Natural killer cell (primary cell): ENCODE data around the gene PPP1R3E. TPM values are rescaled to one million over a fixed set of nuclear protein-coding genes. Genes with fewer than 3 reads are reported as not detected.

Source experiments
- ATAC-seq, 3 donors: fragments of 150-1000 bp in 2 of 3; fragments of 200-7000 bp in 1 of 3; cut with Tn5 transposase; 1 replicate in 1 of 3; 2 replicates in 2 of 3; pipeline ENCODE4 v1.10.0; 2021; ENCODE audit warnings: mild to moderate bottlenecking in 2 of 3, moderate library complexity in 2 of 3
- DNase-seq, 2 donors: peaks; one replicate each; pipeline versions ENCODE4 v3.0.0 to v3.0.0-alpha.2; 2013 to 2021; ENCODE audit warnings: mixed read lengths in 1 of 2
- H3K27ac ChIP-seq: one replicate; pipeline ENCODE4 v1.5.1; 2013; ENCODE audit warnings: mild to moderate bottlenecking, low read length
- H3K27me3 ChIP-seq: one replicate; pipeline ENCODE4 v1.6.1; 2013; ENCODE audit warnings: low read length; ENCODE audit not compliant: control insufficient read depth, insufficient read depth
- H3K36me3 ChIP-seq: one replicate; pipeline ENCODE4 v1.6.1; 2013; ENCODE audit warnings: low read length; ENCODE audit not compliant: control insufficient read depth, insufficient read depth
- H3K4me1 ChIP-seq: one replicate; pipeline ENCODE4 v1.6.1; 2013; ENCODE audit warnings: low read length; ENCODE audit not compliant: control insufficient read depth, insufficient read depth
- H3K4me3 ChIP-seq: one replicate; pipeline ENCODE4 v1.5.1; 2013; ENCODE audit warnings: low read length
- H3K9me3 ChIP-seq: one replicate; pipeline ENCODE4 v1.6.1; 2013; ENCODE audit warnings: low read length; ENCODE audit not compliant: control insufficient read depth, insufficient read depth
- H3K27ac Mint-ChIP-seq, 2 donors: one replicate each; pipeline ENCODE4 v1.8.0; 2022; ENCODE audit warnings: mild to moderate bottlenecking in 2 of 2, mixed read lengths in 2 of 2, moderate library complexity in 1 of 2
- H3K27me3 Mint-ChIP-seq, 2 donors: one replicate each; pipeline ENCODE4 v1.8.0; 2022; ENCODE audit warnings: low read depth in 2 of 2, mixed read lengths in 2 of 2
- H3K36me3 Mint-ChIP-seq: one replicate; pipeline ENCODE4 v1.8.0; 2022; ENCODE audit warnings: mixed read lengths
- H3K4me1 Mint-ChIP-seq, 2 donors: one replicate each; pipeline ENCODE4 v1.8.0; 2022; ENCODE audit warnings: mixed read lengths in 2 of 2
- H3K4me3 Mint-ChIP-seq: one replicate; pipeline ENCODE4 v1.8.0; 2022; ENCODE audit warnings: mild to moderate bottlenecking, moderate library complexity, mixed read lengths
- H3K9me3 Mint-ChIP-seq, 2 donors: one replicate each; pipeline ENCODE4 v1.8.0; 2022; ENCODE audit warnings: mixed read lengths in 2 of 2
- WGBS: methylation state at CpG from one replicate; pipeline ENCODE4 v1.1.7; 2013; ENCODE audit warnings: missing lambda C conversion rate; ENCODE audit not compliant: insufficient coverage; 5-methylcytosine and 5-hydroxymethylcytosine counted together
- intact Hi-C: fragments of 100-400 bp; cut with micrococcal nuclease; formaldehyde crosslinking; loops from one replicate; pipeline ENCODE4 v1.14.2; 2022
- total RNA-seq, 4 donors: library from RNA; stranded (reverse); fragments of 120-200 nt in 1 of 4; gene quantifications; one replicate each; pipeline versions ENCODE4 v1.2.3 to v1.2.4, GENCODE V29; 2013 to 2022
- TF ChIP-seq, protein P1 (sequence below): fragments of 200-600 bp; IDR thresholded peaks from one replicate; pipeline ENCODE4 v1.8.0; 2022; ENCODE audit warnings: antibody characterized with exemption

The PPP1R3E gene
- total RNA-seq, 3 donors from 2014 or later (not counting 1 experiment from before 2014, with no cell fraction given), result 13.2 to 27.8 (median 25.1) TPM

DNA sequence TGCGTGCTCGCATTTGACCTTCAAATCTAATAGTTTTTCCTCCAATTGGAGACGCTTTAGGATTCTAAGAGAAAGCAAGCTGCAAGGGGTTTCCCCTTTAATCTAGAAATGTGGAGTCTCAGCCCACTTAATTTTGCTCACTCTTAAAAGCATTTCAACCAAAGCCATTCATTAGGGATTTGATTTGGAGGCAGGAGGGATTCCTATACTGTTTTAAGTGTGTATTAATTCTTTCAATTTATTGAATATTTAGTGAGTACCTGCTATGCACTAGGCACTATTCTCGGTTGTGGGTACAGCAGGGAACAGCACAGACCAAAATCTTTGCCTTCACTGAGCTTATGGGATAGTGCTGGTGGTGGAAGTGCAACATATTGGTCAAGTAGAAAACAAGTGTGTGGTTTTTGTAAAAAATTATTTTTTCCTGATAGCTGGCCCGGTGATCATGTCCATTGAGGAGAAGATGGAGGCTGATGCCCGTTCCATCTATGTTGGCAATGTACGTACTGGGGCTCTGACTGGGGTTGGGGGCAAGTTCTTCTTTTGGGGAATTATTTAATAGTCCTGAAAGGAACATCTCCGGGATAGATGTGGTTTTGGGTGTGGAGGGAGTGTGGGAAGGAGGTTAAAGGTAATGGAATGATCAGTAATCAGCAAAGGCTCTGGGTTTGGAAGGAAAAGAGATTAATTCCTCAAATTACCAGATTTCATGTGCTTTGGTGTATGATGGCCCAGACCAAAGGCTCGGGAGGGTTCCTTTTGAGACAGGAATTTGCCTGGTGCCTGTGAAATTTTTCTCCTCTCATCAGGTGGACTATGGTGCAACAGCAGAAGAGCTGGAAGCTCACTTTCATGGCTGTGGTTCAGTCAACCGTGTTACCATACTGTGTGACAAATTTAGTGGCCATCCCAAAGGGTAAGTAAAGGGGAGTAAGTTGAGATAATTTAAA lies 20.2 kb upstream of the PPP1R3E start:
- Mint-ChIP-seq H3K4me1 (peaks cover 31 to 35% of the 10 kb centered on the region in 2 donors), H3K4me3 (peak overlapping the region; percentile 92), H3K36me3 (no peaks in the 10 kb centered on the region), H3K27ac (peak overlapping the region; percentile 95 to 96), H3K9me3 (no peaks in the 10 kb centered on the region), H3K27me3 (no peaks in the 10 kb centered on the region)
- no peak for DNase-seq
- no peaks in the 10 kb centered on the region for H3K9me3 ChIP-seq
- peak overlapping the region; percentile 66 for H3K4me3 ChIP-seq
- peaks cover 23% of the 10 kb centered on the region for H3K4me1 ChIP-seq
- intact Hi-C loops, result loop anchor here (5.0 to 10.0 kb wide), 2 partner anchors 58 to 406 kb away; partner anchors contain the start of gene RBM23
- H3K36me3 ChIP-seq, result peaks cover 28% of the 10 kb centered on the region
- no peak for ATAC-seq
- H3K27ac ChIP-seq, result peak overlapping the region; percentile 91
- WGBS, result 70% methylated on average over 10 of the region's 10 CpGs
- TF ChIP-seq, protein P1, sequence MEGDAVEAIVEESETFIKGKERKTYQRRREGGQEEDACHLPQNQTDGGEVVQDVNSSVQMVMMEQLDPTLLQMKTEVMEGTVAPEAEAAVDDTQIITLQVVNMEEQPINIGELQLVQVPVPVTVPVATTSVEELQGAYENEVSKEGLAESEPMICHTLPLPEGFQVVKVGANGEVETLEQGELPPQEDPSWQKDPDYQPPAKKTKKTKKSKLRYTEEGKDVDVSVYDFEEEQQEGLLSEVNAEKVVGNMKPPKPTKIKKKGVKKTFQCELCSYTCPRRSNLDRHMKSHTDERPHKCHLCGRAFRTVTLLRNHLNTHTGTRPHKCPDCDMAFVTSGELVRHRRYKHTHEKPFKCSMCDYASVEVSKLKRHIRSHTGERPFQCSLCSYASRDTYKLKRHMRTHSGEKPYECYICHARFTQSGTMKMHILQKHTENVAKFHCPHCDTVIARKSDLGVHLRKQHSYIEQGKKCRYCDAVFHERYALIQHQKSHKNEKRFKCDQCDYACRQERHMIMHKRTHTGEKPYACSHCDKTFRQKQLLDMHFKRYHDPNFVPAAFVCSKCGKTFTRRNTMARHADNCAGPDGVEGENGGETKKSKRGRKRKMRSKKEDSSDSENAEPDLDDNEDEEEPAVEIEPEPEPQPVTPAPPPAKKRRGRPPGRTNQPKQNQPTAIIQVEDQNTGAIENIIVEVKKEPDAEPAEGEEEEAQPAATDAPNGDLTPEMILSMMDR, result no peak
- H3K27me3 ChIP-seq, result no peaks in the 10 kb centered on the region

DNA sequence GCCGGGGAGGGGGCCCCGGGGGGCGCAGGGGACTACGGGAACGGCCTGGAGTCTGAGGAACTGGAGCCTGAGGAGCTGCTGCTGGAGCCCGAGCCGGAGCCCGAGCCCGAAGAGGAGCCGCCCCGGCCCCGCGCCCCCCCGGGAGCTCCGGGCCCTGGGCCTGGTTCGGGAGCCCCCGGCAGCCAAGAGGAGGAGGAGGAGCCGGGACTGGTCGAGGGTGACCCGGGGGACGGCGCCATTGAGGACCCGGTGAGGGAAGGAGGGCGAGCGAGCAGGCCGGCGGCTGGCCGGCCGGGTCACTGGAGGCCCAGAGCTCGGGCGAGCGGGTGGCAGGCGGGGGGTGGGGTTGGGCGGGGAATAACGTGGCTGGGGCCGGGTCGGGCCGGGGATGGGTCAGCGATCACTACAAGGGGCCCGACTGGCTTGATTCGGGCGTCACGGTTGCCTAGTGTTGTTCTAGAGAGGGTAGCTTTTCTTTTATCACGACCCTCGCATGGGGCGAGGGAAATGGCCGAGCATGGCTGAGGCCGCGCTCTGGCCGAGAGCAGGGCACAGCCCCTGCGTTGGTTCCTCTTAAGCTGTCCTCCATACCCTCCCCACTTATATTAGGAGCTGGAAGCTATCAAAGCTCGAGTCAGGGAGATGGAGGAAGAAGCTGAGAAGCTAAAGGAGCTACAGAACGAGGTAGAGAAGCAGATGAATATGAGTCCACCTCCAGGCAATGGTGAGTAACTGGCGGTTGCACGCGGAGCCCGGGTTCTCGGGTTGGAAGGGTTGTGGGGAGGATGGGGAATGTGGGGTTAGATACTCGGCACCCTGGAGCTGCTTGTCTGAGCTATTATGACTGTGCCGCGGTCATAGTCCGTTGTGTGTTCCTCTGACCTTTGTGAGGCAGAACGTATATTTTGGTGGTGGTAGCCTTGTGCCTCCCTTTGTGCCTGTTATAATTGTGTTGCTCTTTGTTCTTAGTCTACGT lies 19.2 kb upstream of the PPP1R3E start:
- Histone ChIP-seq H3K36me3 (peaks cover 28% of the 10 kb centered on the region), H3K27ac (peak overlapping the region; percentile 91), H3K27me3 (no peaks in the 10 kb centered on the region), H3K4me3 (peak overlapping the region; percentile 66), H3K9me3 (no peaks in the 10 kb centered on the region), H3K4me1 (peaks cover 23% of the 10 kb centered on the region)
- Mint-ChIP-seq H3K36me3 (no peaks in the 10 kb centered on the region), H3K4me1 (peaks cover 31 to 35% of the 10 kb centered on the region in 2 donors), H3K27ac (peak overlapping the region; percentile 95 to 96), H3K4me3 (peak overlapping the region; percentile 92), H3K27me3 (no peaks in the 10 kb centered on the region), H3K9me3 (no peaks in the 10 kb centered on the region)
- ATAC-seq (peak in 1 of 3 donors; percentile 1), DNase-seq (peak; percentile 40 to 63)
- TF ChIP-seq, protein P1, result no peak
- under 1% methylated on average over 55 of the region's 64 CpGs for WGBS
- intact Hi-C loops, result loop anchor here (1.0 to 10.0 kb wide), 6 partner anchors 21 to 405 kb away; partner anchors contain the start of genes ACIN1, C14orf119, HOMEZ and NGDN

DNA sequence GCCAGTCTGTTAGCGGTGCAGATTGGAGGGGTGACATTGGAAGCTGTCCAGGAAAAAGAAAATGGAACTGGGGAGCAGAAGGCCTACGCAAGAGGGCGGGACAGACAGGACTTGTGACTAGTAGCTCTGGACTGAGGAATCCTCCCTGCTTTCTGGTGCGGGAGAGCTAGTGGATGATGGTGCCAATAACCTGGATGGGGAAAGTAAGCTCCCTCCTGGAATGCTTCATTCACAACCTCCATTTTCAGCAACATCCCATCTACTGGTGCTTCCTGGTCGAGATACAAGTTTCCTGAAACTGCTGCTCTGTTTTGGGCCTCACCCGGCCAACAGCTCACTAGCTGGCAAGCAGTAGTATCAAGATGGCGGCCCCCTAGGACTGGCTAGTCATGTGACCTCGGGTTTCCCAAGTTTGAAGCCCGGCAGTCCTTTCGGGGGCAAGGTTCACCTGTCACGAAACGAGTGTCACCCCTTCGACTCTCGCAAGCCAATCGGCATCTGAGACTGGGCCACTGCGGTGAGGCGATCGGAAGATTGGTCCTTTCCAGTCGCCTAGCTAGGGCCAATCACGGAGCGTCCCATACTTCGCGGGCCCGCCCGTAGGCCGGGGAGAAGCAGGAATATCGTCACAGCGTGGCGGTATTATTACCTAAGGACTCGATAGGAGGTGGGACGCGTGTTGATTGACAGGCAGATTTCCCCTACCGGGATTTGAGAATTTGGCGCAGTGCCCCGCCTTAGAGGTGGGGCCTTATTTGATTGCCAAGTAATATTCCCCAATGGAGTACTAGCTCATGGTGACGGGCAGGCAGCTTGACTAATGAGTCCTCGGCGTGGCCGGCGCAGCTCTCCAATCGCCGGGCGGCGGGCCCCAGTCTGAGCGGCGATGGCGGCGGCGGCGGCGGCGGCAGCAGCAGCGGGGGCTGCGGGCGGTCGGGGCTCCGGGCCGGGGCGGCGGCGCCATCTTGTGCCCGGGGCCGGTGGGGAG lies 18.2 kb upstream of the PPP1R3E start, which contains the start of gene PABPN1:
Gene PABPN1, plus strand, starts transcription at position 874 of the 988 bp plus-strand sequence. Its CDS starts 13 bp downstream, at position 887.
- H3K4me1 ChIP-seq, result peaks cover 23% of the 10 kb centered on the region
- no peaks in the 10 kb centered on the region for H3K27me3 Mint-ChIP-seq
- no peaks in the 10 kb centered on the region for H3K9me3 ChIP-seq
- ATAC-seq (peak; percentile 83 to 94 (median 85)), DNase-seq (peak; percentile 95 to 99)
- TF ChIP-seq, protein P1, result no peak
- intact Hi-C loops, result loop anchor here (1.0 to 10.0 kb wide), 6 partner anchors 20 to 404 kb away; partner anchors contain the start of genes ACIN1, C14orf119, HOMEZ and NGDN
- peak within 1 kb of the TSS; percentile 91 for H3K27ac ChIP-seq
- peaks cover 31 to 35% of the 10 kb centered on the region in 2 donors for H3K4me1 Mint-ChIP-seq
- H3K27me3 ChIP-seq, result no peaks in the 10 kb centered on the region
- H3K4me3 Mint-ChIP-seq, result peak within 1 kb of the TSS; percentile 92
- 2% methylated on average over 63 of the region's 63 CpGs for WGBS
- H3K27ac Mint-ChIP-seq, result peak within 1 kb of the TSS; percentile 95 to 96
- no peaks in the 10 kb centered on the region for H3K9me3 Mint-ChIP-seq
- H3K4me3 ChIP-seq, result peak within 1 kb of the TSS; percentile 66
- H3K36me3 ChIP-seq, result peaks cover 25% of the 10 kb centered on the region
- no peaks in the 10 kb centered on the region for H3K36me3 Mint-ChIP-seq
